ENCODE data around the gene MKRN2OS.

- TF ChIP-seq CTCF (IDR thresholded peaks at IDR 0.05) = no peak
- TF ChIP-seq POLR2A (IDR thresholded peaks at IDR 0.05) = no peak
These were observed 32.1 kb upstream of the MKRN2OS start for GRCh38 chr3:12577379-12577778.
